Astrocyte of the hippocampus (primary cell): Measurements from ENCODE around the gene RPRD1B.
"Not testable (repeated sequence)": the region's sequence is repeated elsewhere in the genome, so short reads cannot be mapped to it uniquely, and the experiment has no call there.

ENCODE experiments used
- DNase-seq: peaks from one replicate; pipeline ENCODE4 v3.0.0; 2011; ENCODE audit warnings: low read depth, low spot score

Gene RPRD1B

GRCh38 chr20:38001173-38001875 lies 32.2 kb upstream of the RPRD1B start:
- DNase-seq, result peak; percentile 58

GRCh38 chr20:38001981-38002380 lies 31.6 kb upstream of the RPRD1B start:
- no peak for DNase-seq

DNA sequence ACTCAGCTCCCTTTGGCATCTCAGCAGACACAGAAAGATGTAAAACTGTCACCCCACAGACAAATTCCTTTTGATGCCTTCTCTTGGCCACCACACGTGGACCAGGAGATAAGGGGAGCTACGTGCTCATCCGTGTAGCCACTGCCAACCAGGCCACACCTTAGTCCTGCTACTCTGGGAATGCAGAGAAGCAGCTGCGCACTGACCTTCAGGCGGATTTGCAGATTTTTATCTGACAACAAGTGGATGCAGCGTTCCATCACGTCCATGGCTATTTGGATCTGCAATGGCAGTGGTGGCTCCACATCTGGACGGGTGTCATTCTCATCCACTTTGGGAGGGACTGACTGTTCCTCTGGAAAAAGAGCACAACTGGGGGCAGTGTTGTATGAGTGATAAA lies 31.1 kb upstream of the RPRD1B start:
- DNase-seq, result no peak

GRCh38 chr20:38004416-38004815 lies 29.1 kb upstream of the RPRD1B start:
- DNase-seq, result peak; percentile 29

DNA sequence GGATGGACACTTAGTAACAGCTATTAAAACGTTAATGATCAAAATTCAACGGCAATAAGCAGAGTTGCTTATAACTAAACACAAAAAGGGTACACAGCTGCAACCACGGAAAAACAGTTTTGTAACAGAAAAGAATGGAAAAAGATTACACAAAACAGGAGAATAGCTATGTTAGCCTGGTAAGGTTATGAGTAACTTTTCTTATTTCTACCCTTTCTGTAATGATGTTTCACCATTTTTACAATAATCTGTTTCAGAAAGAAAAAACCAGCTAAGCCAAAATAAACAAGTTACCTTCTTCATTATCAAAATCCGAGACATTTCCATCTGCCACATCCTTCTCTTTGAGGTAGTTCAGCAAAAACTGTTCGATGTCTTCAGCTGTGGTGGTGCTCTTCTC lies 27.6 kb upstream of the RPRD1B start:
- DNase-seq, result no peak

DNA sequence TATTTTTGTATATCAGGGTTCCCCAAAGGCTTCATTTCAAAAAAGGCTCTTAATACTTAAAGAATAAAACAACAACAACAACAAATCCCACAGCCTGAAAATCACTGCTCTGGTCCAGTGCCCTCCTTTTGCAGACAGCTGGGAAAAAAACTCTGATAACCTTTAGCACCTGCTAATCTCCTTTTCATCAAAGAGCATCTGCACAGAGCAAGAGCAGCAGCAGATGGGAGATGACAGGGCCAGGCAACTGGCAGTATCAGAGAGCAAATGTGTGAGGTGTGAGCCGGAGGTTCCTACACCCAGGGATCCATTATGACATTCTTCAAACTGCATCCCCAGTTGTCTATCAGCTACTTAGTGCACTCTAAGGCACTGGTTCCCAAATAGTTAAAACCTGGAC lies 26.0 kb upstream of the RPRD1B start:
- no peak for DNase-seq

DNA sequence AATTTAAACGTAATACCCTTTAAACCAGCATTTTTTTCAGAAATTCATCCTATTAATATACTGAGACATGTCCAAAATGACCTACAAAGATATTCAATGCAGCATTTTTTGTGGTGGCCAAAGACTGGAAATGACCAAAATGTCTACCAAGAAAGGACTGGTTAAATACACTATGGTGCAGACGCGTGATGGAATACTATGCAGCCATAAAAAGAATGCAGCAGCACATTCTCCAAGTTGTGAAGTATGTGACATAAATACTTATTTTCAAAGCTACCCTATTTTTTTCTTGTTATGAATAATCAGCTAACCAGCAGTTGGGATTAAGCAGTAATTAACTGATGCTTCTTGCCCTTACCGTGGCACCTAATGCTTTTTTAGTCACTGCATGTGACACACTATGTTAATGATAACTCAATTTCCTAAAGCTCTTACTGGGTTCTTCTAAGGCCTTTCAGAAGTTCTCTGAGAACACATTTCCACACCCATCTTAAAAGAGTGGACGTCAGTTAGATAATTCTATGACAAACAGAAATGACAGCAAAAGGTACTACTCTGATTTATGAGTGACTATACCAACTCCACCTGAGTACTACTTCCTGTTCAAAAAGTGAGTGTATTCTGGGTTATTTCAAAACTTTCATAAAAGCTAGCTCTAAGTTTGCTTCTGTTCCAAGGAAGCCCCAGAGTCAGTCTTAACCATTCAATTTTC lies 25.2 kb upstream of the RPRD1B start:
- no peak for DNase-seq

- DNase-seq, result not testable (repeated sequence)
Observed at GRCh38 chr20:38009416-38009815, 24.1 kb upstream of the RPRD1B start.

GRCh38 chr20:38011696-38012095 lies 21.9 kb upstream of the RPRD1B start:
- DNase-seq, result no peak

GRCh38 chr20:38012332-38012731 lies 21.2 kb upstream of the RPRD1B start:
- DNase-seq, result no peak

DNA sequence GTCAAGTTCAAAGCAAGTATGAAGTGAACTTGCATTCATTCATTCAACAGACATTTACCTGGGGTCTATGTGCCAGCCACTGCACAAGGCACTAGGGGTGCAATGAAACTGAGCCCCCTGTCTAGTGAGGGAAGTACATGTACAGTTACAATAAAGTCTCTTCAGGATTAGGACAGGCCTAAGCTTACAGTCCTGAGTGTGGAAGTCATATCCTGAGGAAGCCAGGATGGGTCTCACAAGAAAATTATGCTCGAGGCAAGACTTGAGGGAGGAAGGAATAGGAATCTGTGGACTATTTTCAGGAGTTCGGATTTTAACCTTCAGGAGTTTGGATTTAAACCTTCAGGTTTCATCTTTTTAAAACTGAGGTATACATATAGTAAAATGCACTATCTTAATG lies 19.7 kb upstream of the RPRD1B start:
- DNase-seq, result no peak

DNA sequence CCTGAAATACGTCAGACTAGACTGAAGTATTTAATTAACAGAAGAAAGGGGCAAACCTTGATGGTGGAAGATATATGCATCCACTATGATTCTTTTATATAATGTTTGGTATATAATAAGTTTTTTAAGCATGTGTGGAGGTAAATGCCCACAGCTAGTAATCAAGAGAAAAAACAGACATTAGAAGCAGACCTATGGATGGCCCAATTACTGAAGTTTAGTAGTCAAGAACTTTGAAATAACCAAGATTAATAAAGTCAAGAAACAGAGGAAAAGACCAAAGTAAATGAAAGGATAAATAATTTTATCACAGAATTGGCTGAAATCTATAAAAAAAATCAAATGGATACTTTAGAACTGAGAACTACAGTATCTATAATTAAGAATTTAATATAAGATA lies 15.6 kb upstream of the RPRD1B start:
- no peak for DNase-seq

DNA sequence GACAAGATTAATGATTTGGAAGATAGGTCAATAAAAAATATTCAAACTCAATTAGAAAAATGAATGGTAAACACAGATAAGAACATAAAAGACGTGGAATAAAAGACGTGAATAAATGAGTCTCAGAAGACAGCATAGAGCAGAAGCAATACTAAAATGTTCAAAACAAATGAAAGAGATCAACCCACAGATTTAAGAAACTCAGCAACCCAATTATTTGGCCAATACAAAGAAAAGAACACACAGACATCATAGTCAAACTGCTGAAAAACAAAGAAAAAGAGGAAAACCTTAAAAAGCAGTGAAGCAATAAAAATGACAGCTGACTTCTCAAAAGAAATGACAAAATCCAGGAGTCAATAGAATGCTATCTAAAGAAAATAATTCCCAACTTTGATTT lies 15.2 kb upstream of the RPRD1B start:
- DNase-seq, result no peak

- peak; percentile 23 for DNase-seq
Observed at GRCh38 chr20:38021087-38021772, 12.3 kb upstream of the RPRD1B start.

GRCh38 chr20:38023181-38024001 lies 10.2 kb upstream of the RPRD1B start:
- peak; percentile 63 for DNase-seq

DNA sequence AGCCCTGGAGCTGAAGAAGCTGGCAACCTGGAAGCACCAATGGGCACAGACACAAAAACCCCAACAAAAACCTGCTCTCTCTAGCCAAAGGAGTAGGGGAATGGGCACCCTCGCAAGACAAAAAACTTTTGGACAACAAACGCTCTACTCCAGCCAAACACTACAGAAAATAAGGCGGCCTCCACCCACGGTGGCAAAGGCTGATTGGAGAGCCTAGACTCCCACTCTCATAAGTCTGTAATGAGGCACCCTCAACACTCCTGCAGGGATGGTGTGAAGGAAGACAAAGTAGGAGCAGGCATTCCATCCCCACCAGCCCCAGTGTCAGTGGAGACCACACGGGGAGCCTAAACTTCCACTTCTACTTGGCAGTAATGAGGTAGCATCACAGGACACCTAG lies 9.1 kb upstream of the RPRD1B start:
- no peak for DNase-seq

GRCh38 chr20:38029453-38029852 lies 4.1 kb upstream of the RPRD1B start:
- DNase-seq, result no peak

- DNase-seq, result no peak
Observed at GRCh38 chr20:38031957-38032356, 1.6 kb upstream of the RPRD1B start.

DNA sequence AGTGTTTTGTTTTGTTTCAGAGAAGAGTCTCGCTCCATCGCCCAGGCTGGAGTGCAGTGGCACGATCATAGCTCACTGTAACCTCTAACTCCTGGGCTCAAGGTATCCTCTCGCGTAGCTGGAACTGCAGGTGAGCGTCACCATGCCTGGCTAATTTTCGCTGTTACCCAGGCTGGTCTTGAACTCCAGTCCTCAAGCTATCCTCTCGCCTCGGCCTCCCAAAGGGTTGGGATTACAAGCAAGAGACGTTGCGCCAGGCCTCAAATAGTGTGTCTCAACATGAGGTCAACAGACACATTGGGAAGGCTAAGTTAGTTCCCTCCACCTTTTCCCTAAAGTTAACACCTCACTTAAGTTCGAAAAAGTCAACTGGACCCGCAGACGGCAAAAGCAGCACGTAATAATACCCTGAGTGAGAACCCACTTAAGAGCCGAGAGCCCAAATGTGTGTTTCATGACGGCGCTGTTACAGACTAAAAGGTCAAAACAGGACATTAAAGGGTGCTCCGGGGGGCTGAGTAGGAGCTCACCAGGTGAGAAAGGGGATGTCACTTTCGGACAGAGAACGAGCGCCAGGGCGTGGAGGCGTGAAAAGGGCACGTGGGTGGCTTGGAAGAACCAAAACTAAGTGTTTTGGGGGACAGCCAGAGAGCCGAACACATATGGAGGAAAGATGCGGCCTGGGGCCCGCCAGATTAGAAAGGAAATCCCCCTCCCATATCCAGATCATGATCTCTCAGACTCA lies 789 bp upstream of the RPRD1B start:
- DNase-seq, result no peak

GRCh38 chr20:38034108-38034649 lies 633 bp downstream of the RPRD1B start:
- no peak for DNase-seq

DNA sequence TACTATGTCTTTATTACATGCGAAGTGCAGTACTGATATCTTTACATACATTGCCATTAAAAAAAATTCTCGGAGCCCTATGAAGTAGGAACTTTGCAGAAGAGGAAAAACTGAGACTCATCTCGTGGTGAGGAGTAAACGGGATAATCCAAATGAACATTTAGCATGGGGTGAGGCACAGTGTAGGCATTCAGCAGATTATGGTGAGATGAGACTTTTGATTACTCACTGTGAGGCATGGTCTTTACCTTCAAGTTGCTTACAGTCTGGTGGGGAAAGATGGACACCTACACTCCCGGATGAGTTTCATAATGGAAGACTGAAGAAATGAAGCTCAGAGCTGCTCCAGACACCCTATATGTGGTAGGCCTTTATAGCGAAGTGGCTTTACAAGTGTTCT lies 1.4 kb downstream of the RPRD1B start:
- no peak for DNase-seq
